OCI-LY3 (cell line): ENCODE data around the gene HBD.

Experiments
- CTCF ChIP-seq: fragments of 200-600, 300-600 bp; sonication (generic); IDR thresholded peaks from 2 replicates; pipeline ENCODE4 v1.5.1; 2014; ENCODE audit warnings: antibody characterized with exemption, low read length, low read depth
- EZH2phosphoT487 ChIP-seq: fragments of 200-600 bp; shearing (Covaris generic); IDR thresholded peaks from 2 replicates; pipeline ENCODE4 v1.6.1; 2018; ENCODE audit warnings: antibody characterized with exemption, mixed run types, low read depth

- TF ChIP-seq EZH2phosphoT487 (no peak), CTCF (no peak)
These were observed 48.8 kb upstream of the HBD start for GRCh38 chr11:5283086-5283485.
